ENCODE measurements around the gene ZNF385C.

The ZNF385C gene

GRCh38 chr17:42122371-42123303 lies 24.4 kb upstream of the ZNF385C start, which contains the start of gene HSPB9:
HSPB9 (plus strand) TSS chr17:42122804; CDS start chr17:42122851, 47 bp downstream.
- DNase-seq: peak; percentile 76 to 88

- peak; percentile 83 to 87 for DNase-seq
Measured at GRCh38 chr17:42120770-42121769, 22.8 kb upstream of the ZNF385C start, which contains the start of gene KAT2A. KAT2A (minus strand) TSS chr17:42121367; CDS start chr17:42121304, 63 bp downstream.

GRCh38 chr17:42120161-42120769 lies 22.0 kb upstream of the ZNF385C start:
- no peak for DNase-seq

- no peak for DNase-seq
Measured at GRCh38 chr17:42119301-42119700, 21.0 kb upstream of the ZNF385C start.

GRCh38 chr17:42118545-42118944 lies 20.3 kb upstream of the ZNF385C start:
- DNase-seq: peak; percentile 12 to 25

- DNase-seq: no peak
Measured at GRCh38 chr17:42118126-42118510, 19.8 kb upstream of the ZNF385C start.

- no peak for DNase-seq
Measured at GRCh38 chr17:42117397-42118125, 19.3 kb upstream of the ZNF385C start.

GRCh38 chr17:42116705-42117396 lies 18.6 kb upstream of the ZNF385C start:
- peak; percentile 54 to 65 for DNase-seq

- no peak for DNase-seq
Measured at GRCh38 chr17:42114118-42114517, 15.8 kb upstream of the ZNF385C start.

GRCh38 chr17:42113293-42114069 lies 15.2 kb upstream of the ZNF385C start:
- no peak for DNase-seq

- DNase-seq: no peak
Measured at GRCh38 chr17:42112552-42113176, 14.4 kb upstream of the ZNF385C start, which contains the start of gene DHX58. DHX58 (minus strand) TSS chr17:42112714; CDS start chr17:42111892, 822 bp downstream.

GRCh38 chr17:42111871-42112551 lies 13.7 kb upstream of the ZNF385C start:
- no peak for DNase-seq

- no peak for DNase-seq
Measured at GRCh38 chr17:42111265-42111636, 13.0 kb upstream of the ZNF385C start.

- DNase-seq: no peak
Measured at GRCh38 chr17:42110301-42111264, 12.3 kb upstream of the ZNF385C start.

- no peak for DNase-seq
Measured at GRCh38 chr17:42109086-42109485, 10.8 kb upstream of the ZNF385C start.

GRCh38 chr17:42107597-42108576 lies 9.6 kb upstream of the ZNF385C start:
- peak; percentile 78 to 92 for DNase-seq

- no peak for DNase-seq
Measured at GRCh38 chr17:42107124-42107523, 8.9 kb upstream of the ZNF385C start.
